ENCODE data around the gene SNHG17.

GRCh38 chr20:38453941-38454340 is 18.8 kb upstream of the SNHG17 start:
- no peak for TF ChIP-seq POLR2A (IDR thresholded peaks at IDR 0.05)
- TF ChIP-seq, protein P1, sequence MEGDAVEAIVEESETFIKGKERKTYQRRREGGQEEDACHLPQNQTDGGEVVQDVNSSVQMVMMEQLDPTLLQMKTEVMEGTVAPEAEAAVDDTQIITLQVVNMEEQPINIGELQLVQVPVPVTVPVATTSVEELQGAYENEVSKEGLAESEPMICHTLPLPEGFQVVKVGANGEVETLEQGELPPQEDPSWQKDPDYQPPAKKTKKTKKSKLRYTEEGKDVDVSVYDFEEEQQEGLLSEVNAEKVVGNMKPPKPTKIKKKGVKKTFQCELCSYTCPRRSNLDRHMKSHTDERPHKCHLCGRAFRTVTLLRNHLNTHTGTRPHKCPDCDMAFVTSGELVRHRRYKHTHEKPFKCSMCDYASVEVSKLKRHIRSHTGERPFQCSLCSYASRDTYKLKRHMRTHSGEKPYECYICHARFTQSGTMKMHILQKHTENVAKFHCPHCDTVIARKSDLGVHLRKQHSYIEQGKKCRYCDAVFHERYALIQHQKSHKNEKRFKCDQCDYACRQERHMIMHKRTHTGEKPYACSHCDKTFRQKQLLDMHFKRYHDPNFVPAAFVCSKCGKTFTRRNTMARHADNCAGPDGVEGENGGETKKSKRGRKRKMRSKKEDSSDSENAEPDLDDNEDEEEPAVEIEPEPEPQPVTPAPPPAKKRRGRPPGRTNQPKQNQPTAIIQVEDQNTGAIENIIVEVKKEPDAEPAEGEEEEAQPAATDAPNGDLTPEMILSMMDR (IDR thresholded peaks at IDR 0.05) = no peak

Data from esophagus squamous epithelium (tissue), 4 donors.